ENCODE results near the gene SLC39A13.
"Not testable (repeated sequence)": the region's sequence is repeated elsewhere in the genome, so short reads cannot be mapped to it uniquely, and the experiment has no call there.

Gene SLC39A13

DNA sequence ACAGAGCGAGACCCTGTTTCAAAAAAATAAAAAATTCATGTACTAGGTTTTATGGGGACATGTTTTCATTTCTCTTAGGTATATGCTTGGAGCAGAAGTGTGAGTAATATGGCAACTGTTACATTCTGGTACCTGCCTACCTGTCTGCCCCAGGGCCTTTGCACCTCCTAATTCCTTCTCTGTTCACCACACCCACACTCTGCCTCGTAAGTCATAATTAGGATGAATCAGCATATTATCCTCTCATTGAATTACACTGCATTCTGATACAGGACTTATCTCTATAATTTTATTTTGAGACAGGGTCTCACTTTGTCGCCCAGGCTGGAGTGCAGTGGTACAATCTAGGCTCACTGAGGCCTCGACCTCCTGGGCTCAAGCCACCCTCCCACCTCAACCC lies 43.6 kb downstream of the SLC39A13 start:
- Histone ChIP-seq H3K27ac (ENCODE audit: low read depth, low read length) (no peak overlapping the region), H3K27me3 (ENCODE audit: control insufficient read depth in 1 of 2, insufficient read depth in 2 of 2, low read length in 2 of 2) (no peaks in the 10 kb centered on the region), H3K9me3 (ENCODE audit: control insufficient read depth in 1 of 2, low read length in 2 of 2) (no peaks in the 10 kb centered on the region), H3K4me3 (ENCODE audit: low read depth in 1 of 2, low read length in 2 of 2) (no peak overlapping the region), H3K4me1 (ENCODE audit: control insufficient read depth in 1 of 2, insufficient read depth in 2 of 2, low read length in 2 of 2) (no peaks in the 10 kb centered on the region), H3K9ac (ENCODE audit: low read depth in 1 of 2, low read length in 2 of 2) (no peak overlapping the region), H3K36me3 (ENCODE audit: control insufficient read depth in 1 of 2, insufficient read depth in 2 of 2, low read length in 2 of 2) (no peaks in the 10 kb centered on the region)

DNA sequence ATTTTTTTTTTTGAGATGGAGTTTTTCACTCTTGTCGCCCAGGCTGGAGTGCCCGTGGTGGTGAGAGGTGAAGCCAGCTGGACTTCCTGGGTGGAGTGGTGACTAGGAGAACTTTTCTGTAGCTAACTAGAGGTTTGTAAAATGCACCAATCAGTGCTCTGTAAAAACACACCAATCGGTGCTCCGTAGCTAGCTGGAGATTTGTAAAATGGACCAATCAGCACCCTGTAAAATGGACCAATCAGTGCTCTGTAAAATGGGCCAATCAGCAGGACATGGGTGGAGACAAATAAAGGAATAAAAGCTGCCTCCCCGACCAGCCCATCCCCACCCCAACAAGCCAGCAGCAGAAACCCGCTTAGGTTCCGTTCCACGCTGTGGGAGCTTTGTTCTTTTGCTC lies 45.0 kb downstream of the SLC39A13 start:
- Histone ChIP-seq H3K4me1 (ENCODE audit: control insufficient read depth in 1 of 2, insufficient read depth in 2 of 2, low read length in 2 of 2) (no peaks in the 10 kb centered on the region), H3K27me3 (ENCODE audit: control insufficient read depth in 1 of 2, insufficient read depth in 2 of 2, low read length in 2 of 2) (no peaks in the 10 kb centered on the region), H3K27ac (ENCODE audit: low read depth, low read length) (no peak overlapping the region), H3K9ac (ENCODE audit: low read depth in 1 of 2, low read length in 2 of 2) (no peak overlapping the region), H3K36me3 (ENCODE audit: control insufficient read depth in 1 of 2, insufficient read depth in 2 of 2, low read length in 2 of 2) (no peaks in the 10 kb centered on the region), H3K9me3 (ENCODE audit: control insufficient read depth in 1 of 2, low read length in 2 of 2) (no peaks in the 10 kb centered on the region), H3K4me3 (ENCODE audit: low read depth in 1 of 2, low read length in 2 of 2) (no peak overlapping the region)

DNA sequence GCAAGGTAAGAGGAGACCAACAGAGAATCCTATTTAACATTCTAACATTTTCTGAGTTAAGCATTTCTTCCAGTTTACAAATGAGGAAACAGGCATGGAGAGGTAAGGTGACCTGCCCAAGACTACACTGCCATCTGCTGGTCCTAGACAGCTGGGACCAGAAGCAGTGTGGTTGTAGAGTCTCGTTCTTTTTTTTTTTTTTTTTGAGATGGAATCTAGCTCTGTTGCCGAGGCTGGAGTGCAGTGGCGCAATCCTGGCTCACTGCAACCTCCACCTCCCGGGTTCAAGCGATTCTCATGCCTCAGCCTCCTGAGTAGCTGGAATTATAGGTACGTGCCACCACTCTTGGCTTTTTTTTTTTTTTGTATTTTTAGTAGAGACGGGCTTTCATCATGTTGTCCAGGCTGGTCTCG lies 45.9 kb downstream of the SLC39A13 start:
- not testable (repeated sequence) for H3K27ac ChIP-seq (ENCODE audit: low read depth, low read length); H3K9ac ChIP-seq (ENCODE audit: low read depth in 1 of 2, low read length in 2 of 2); H3K27me3 ChIP-seq (ENCODE audit: control insufficient read depth in 1 of 2, insufficient read depth in 2 of 2, low read length in 2 of 2); H3K4me1 ChIP-seq (ENCODE audit: control insufficient read depth in 1 of 2, insufficient read depth in 2 of 2, low read length in 2 of 2); H3K36me3 ChIP-seq (ENCODE audit: control insufficient read depth in 1 of 2, insufficient read depth in 2 of 2, low read length in 2 of 2); H3K4me3 ChIP-seq (ENCODE audit: low read depth in 1 of 2, low read length in 2 of 2); H3K9me3 ChIP-seq (ENCODE audit: control insufficient read depth in 1 of 2, low read length in 2 of 2)

DNA sequence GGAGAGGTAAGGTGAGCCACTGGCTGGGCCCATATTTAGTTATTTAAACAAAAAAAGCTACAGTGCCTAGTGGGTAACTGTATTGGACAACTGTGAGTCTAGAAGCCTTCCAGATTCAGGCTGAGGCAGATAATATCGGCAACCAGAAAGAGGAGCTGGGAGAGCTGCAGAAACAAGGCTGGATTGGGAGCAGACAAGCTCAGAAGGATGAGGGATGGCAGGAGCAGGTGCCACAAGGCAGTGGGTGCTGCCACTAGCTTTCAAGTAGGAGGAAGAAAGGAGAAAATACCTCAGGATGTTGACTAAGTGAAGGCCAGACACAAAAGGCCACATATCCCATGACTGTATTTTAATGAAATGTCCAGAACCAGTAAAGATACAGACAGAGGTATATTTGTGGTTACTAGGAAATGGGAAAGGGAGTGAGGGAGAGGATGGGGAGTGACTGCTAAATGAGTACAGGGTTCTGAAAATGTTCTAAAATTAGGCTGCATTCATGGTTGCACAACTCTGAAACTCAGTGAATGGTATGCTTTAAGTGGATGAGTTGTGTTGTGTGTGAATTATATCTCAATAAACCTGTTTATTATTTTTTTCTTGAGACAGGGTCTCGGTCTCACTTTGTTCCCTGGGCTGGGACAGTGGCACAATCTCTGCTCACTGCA lies 52.3 kb downstream of the SLC39A13 start:
- Histone ChIP-seq H3K9ac (ENCODE audit: low read depth in 1 of 2, low read length in 2 of 2) (no peak overlapping the region), H3K27me3 (ENCODE audit: control insufficient read depth in 1 of 2, insufficient read depth in 2 of 2, low read length in 2 of 2) (no peaks in the 10 kb centered on the region), H3K27ac (ENCODE audit: low read depth, low read length) (no peak overlapping the region), H3K4me1 (ENCODE audit: control insufficient read depth in 1 of 2, insufficient read depth in 2 of 2, low read length in 2 of 2) (no peaks in the 10 kb centered on the region), H3K9me3 (ENCODE audit: control insufficient read depth in 1 of 2, low read length in 2 of 2) (no peaks in the 10 kb centered on the region), H3K36me3 (ENCODE audit: control insufficient read depth in 1 of 2, insufficient read depth in 2 of 2, low read length in 2 of 2) (peaks cover 5 to 23% of the 10 kb centered on the region in 2 donors), H3K4me3 (ENCODE audit: low read depth in 1 of 2, low read length in 2 of 2) (no peak overlapping the region)

DNA sequence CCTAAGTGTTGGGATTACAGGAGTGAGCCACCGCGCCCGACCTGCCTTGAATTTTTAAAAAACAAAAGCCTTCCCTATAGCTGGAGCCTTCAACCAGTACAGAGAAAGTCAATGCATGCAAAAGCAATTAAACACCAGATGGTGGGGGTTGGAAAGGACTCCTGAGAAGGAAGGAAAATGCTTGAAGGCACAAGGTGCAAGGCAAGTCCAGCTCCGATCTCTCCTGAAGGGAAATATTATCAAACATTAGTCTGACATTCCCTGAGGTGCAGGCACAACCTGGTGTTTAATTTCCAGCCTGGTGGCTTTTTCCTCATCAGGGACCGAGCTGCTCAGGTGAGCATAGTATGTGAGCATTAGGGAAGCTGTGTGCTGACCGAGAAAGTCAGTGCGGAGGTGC lies 53.5 kb downstream of the SLC39A13 start:
- H3K4me3 ChIP-seq (ENCODE audit: low read depth in 1 of 2, low read length in 2 of 2) = no peak overlapping the region
- H3K27me3 ChIP-seq (ENCODE audit: control insufficient read depth in 1 of 2, insufficient read depth in 2 of 2, low read length in 2 of 2) = no peaks in the 10 kb centered on the region
- no peaks in the 10 kb centered on the region for H3K9me3 ChIP-seq (ENCODE audit: control insufficient read depth in 1 of 2, low read length in 2 of 2)
- no peak overlapping the region for H3K27ac ChIP-seq (ENCODE audit: low read depth, low read length)
- H3K36me3 ChIP-seq (ENCODE audit: control insufficient read depth in 1 of 2, insufficient read depth in 2 of 2, low read length in 2 of 2) = peaks cover 5 to 25% of the 10 kb centered on the region in 2 donors
- no peak overlapping the region for H3K9ac ChIP-seq (ENCODE audit: low read depth in 1 of 2, low read length in 2 of 2)
- H3K4me1 ChIP-seq (ENCODE audit: control insufficient read depth in 1 of 2, insufficient read depth in 2 of 2, low read length in 2 of 2) = peaks cover 3 to 6% of the 10 kb centered on the region in 2 donors

DNA sequence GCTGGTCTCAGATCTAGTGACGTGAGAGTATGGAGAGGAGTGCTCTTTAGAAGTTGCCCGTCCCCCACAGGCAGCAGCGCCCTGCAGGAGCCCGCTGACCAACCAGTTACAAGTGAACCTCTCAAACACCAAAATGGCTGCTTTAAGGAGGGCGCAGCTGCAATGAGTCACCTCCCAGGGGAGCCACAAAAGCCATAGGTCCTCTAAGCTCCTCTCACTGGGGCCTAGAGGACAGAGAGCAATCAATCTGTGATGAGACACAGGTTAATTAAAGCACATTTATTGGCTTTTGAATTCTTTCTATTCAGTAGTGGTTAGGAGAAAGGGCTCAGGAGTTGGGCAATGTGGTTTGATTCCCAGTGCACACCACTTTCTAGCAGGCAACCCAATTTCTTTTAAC lies 56.1 kb downstream of the SLC39A13 start:
- H3K9me3 ChIP-seq (ENCODE audit: control insufficient read depth in 1 of 2, low read length in 2 of 2) = no peaks in the 10 kb centered on the region
- no peaks in the 10 kb centered on the region for H3K27me3 ChIP-seq (ENCODE audit: control insufficient read depth in 1 of 2, insufficient read depth in 2 of 2, low read length in 2 of 2)
- peaks cover 1 to 36% of the 10 kb centered on the region in 2 donors for H3K36me3 ChIP-seq (ENCODE audit: control insufficient read depth in 1 of 2, insufficient read depth in 2 of 2, low read length in 2 of 2)
- no peak overlapping the region for H3K27ac ChIP-seq (ENCODE audit: low read depth, low read length)
- no peak overlapping the region for H3K9ac ChIP-seq (ENCODE audit: low read depth in 1 of 2, low read length in 2 of 2)
- H3K4me1 ChIP-seq (ENCODE audit: control insufficient read depth in 1 of 2, insufficient read depth in 2 of 2, low read length in 2 of 2) = peaks cover 14 to 20% of the 10 kb centered on the region in 2 donors
- no peak overlapping the region for H3K4me3 ChIP-seq (ENCODE audit: low read depth in 1 of 2, low read length in 2 of 2)
